ENCODE measurements around the gene ATP8A2. TPM values are rescaled to one million over a fixed set of nuclear protein-coding genes. Genes with fewer than 3 reads are reported as not detected.

Gene ATP8A2
- polyA plus RNA-seq, 3 donors, result not detected

GRCh38 chr13:25765266-25765665, 393.5 kb downstream of the ATP8A2 start:
- Mint-ChIP-seq H3K9me3 (peaks cover 0 to 9% (median 2%) of the 10 kb centered on the region in 7 donors), H3K27me3 (ENCODE audit: low read depth in 3 of 3) (peaks cover 1 to 4% (median 3%) of the 10 kb centered on the region in 3 donors), H3K4me3 (no peak overlapping the region), H3K4me1 (no peaks in the 10 kb centered on the region), H3K27ac (no peak overlapping the region), H3K36me3 (no peaks in the 10 kb centered on the region)
- no peaks in the 10 kb centered on the region for H3K4me1 ChIP-seq (ENCODE audit: control insufficient read depth in 1 of 2, insufficient read depth in 2 of 2, low read length in 2 of 2)
- no peaks in the 10 kb centered on the region for H3K9me3 ChIP-seq (replicated peaks in 1 of 2; ENCODE audit: control insufficient read depth in 1 of 2, insufficient read depth in 1 of 2, low read length in 2 of 2)
- no peak for DNase-seq
- no peaks in the 10 kb centered on the region for H4K20me1 ChIP-seq (ENCODE audit: insufficient read depth, low read length)
- H3K36me3 ChIP-seq (replicated peaks in 1 of 2; ENCODE audit: control insufficient read depth in 1 of 2, insufficient read depth in 2 of 2, low read length in 2 of 2), result no peaks in the 10 kb centered on the region
- no peak overlapping the region for H3K4me2 ChIP-seq (replicated peaks; ENCODE audit: extremely low read depth, low read length, poor library complexity, severe bottlenecking)
- no peaks in the 10 kb centered on the region for H3K79me2 ChIP-seq (ENCODE audit: insufficient read depth, low read length)
- no peak overlapping the region for H3K4me3 ChIP-seq (replicated peaks in 1 of 3; ENCODE audit: low read depth in 2 of 3, low read length in 3 of 3)
- intact Hi-C loops (cut with micrococcal nuclease), result no loop called here
- 100% methylated on average over 1 of the region's 2 CpGs for WGBS (ENCODE audit: insufficient coverage)
- H3K9ac ChIP-seq (ENCODE audit: insufficient read depth, low read length, poor library complexity, severe bottlenecking), result no peak overlapping the region
- no peaks in the 10 kb centered on the region for H3K27me3 ChIP-seq (ENCODE audit: control insufficient read depth in 2 of 2, insufficient read depth in 2 of 2, low read length in 2 of 2)
- TF ChIP-seq, protein P1, sequence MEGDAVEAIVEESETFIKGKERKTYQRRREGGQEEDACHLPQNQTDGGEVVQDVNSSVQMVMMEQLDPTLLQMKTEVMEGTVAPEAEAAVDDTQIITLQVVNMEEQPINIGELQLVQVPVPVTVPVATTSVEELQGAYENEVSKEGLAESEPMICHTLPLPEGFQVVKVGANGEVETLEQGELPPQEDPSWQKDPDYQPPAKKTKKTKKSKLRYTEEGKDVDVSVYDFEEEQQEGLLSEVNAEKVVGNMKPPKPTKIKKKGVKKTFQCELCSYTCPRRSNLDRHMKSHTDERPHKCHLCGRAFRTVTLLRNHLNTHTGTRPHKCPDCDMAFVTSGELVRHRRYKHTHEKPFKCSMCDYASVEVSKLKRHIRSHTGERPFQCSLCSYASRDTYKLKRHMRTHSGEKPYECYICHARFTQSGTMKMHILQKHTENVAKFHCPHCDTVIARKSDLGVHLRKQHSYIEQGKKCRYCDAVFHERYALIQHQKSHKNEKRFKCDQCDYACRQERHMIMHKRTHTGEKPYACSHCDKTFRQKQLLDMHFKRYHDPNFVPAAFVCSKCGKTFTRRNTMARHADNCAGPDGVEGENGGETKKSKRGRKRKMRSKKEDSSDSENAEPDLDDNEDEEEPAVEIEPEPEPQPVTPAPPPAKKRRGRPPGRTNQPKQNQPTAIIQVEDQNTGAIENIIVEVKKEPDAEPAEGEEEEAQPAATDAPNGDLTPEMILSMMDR (IDR thresholded peaks at IDR 0.05), result no peak
- H2AFZ ChIP-seq (ENCODE audit: insufficient read depth, low read depth, low read length, poor library complexity, severe bottlenecking), result no peak overlapping the region
- H3K27ac ChIP-seq (ENCODE audit: low read depth in 1 of 2, low read length in 2 of 2), result no peak overlapping the region

DNA sequence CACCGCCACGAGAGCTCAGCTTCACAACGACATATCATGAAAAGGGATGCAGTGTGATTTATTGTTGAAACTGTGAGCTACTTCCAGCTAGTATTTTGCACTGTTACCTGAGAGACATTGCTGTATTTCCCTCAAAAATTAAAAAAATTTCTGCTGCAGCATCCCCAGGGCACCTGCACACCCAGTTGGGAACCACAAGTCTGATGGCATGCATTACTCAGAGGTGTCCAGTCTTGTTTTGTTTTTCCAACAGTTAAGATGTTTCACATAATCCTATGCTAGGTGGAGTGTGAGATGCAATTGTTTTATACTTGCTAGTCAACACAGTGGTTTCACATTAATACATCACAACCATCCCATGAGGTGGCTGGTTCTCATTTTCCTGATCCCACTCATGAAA, 394.8 kb downstream of the ATP8A2 start:
- H3K4me1 Mint-ChIP-seq, result no peaks in the 10 kb centered on the region
- H3K9me3 Mint-ChIP-seq, result peaks cover 0 to 9% (median 2%) of the 10 kb centered on the region in 7 donors
- no peak overlapping the region for H3K4me3 ChIP-seq (replicated peaks in 1 of 3; ENCODE audit: low read depth in 2 of 3, low read length in 3 of 3)
- intact Hi-C loops (cut with micrococcal nuclease), result no loop called here
- no peaks in the 10 kb centered on the region for H3K27me3 ChIP-seq (ENCODE audit: control insufficient read depth in 2 of 2, insufficient read depth in 2 of 2, low read length in 2 of 2)
- H3K36me3 ChIP-seq (replicated peaks in 1 of 2; ENCODE audit: control insufficient read depth in 1 of 2, insufficient read depth in 2 of 2, low read length in 2 of 2), result no peaks in the 10 kb centered on the region
- H3K79me2 ChIP-seq (ENCODE audit: insufficient read depth, low read length), result no peaks in the 10 kb centered on the region
- no peaks in the 10 kb centered on the region for H4K20me1 ChIP-seq (ENCODE audit: insufficient read depth, low read length)
- H3K4me2 ChIP-seq (replicated peaks; ENCODE audit: extremely low read depth, low read length, poor library complexity, severe bottlenecking), result no peak overlapping the region
- H3K27ac ChIP-seq (ENCODE audit: low read depth in 1 of 2, low read length in 2 of 2), result no peak overlapping the region
- H3K27ac Mint-ChIP-seq, result no peak overlapping the region
- H3K9ac ChIP-seq (ENCODE audit: insufficient read depth, low read length, poor library complexity, severe bottlenecking), result no peak overlapping the region
- H2AFZ ChIP-seq (ENCODE audit: insufficient read depth, low read depth, low read length, poor library complexity, severe bottlenecking), result no peak overlapping the region
- H3K9me3 ChIP-seq (replicated peaks in 1 of 2; ENCODE audit: control insufficient read depth in 1 of 2, insufficient read depth in 1 of 2, low read length in 2 of 2), result no peaks in the 10 kb centered on the region
- H3K36me3 Mint-ChIP-seq, result no peaks in the 10 kb centered on the region
- WGBS (ENCODE audit: insufficient coverage), result no CpG with 5 or more reads among the region's 3 CpGs
- H3K27me3 Mint-ChIP-seq (ENCODE audit: low read depth in 3 of 3), result peaks cover 3 to 4% (median 4%) of the 10 kb centered on the region in 3 donors
- H3K4me3 Mint-ChIP-seq, result no peak overlapping the region
- no peak for DNase-seq
- TF ChIP-seq, protein P1 (IDR thresholded peaks at IDR 0.05), result no peak
- H3K4me1 ChIP-seq (ENCODE audit: control insufficient read depth in 1 of 2, insufficient read depth in 2 of 2, low read length in 2 of 2), result no peaks in the 10 kb centered on the region

Measured in CD14-positive monocyte (primary cell).